GM23338 (cell line): ENCODE results near the gene AP1B1. TPM values are rescaled to one million over a fixed set of nuclear protein-coding genes. Genes with fewer than 3 reads are reported as not detected.

ENCODE experiments used
- ATAC-seq: fragments of 200-7000 bp; cut with Tn5 transposase; 3 replicates; pipeline ENCODE4 v1.9.1; 2020
- DNase-seq: peaks from one replicate; pipeline ENCODE4 v3.0.0-alpha.2; 2015; ENCODE audit warnings: low spot score
- H2AFZ ChIP-seq: fragments of 200-600 bp; sonication (generic); 2 replicates; pipeline ENCODE4 v1.8.0; 2016; ENCODE audit warnings: antibody characterized with exemption, mild to moderate bottlenecking, moderate library complexity
- H3F3A ChIP-seq: fragments of 200-600 bp; sonication (generic); replicated peaks from 2 replicates; pipeline ENCODE4 v1.8.0; 2017; ENCODE audit warnings: antibody characterized with exemption, mixed run types, low read depth
- H3K27ac ChIP-seq: fragments of 200-600 bp; sonication (generic); 2 replicates; pipeline ENCODE4 v1.6.1; 2016; ENCODE audit warnings: low read depth
- H3K27me3 ChIP-seq: fragments of 200-600 bp; sonication (generic); 2 replicates; pipeline ENCODE4 v1.8.0; 2016; ENCODE audit warnings: mild to moderate bottlenecking, mixed run types, moderate library complexity; ENCODE audit not compliant: insufficient read depth
- H3K36me3 ChIP-seq: fragments of 200-600 bp; sonication (generic); 2 replicates; pipeline ENCODE4 v1.8.0; 2016; ENCODE audit warnings: mild to moderate bottlenecking; ENCODE audit not compliant: insufficient read depth
- H3K4me1 ChIP-seq: fragments of 200-600 bp; sonication (generic); 2 replicates; pipeline ENCODE4 v1.8.0; 2016; ENCODE audit warnings: mild to moderate bottlenecking, moderate library complexity; ENCODE audit not compliant: insufficient read depth
- H3K4me2 ChIP-seq: fragments of 200-600 bp; sonication (generic); 2 replicates; pipeline ENCODE4 v1.7.1; 2017; ENCODE audit warnings: mixed run types
- H3K4me3 ChIP-seq: fragments of 200-600 bp; sonication (generic); 2 replicates; pipeline ENCODE4 v1.6.1; 2016; ENCODE audit warnings: mixed run types
- H3K79me2 ChIP-seq: fragments of 200-600 bp; sonication (generic); replicated peaks from 2 replicates; pipeline ENCODE4 v1.8.0; 2017; ENCODE audit warnings: mild to moderate bottlenecking; ENCODE audit not compliant: insufficient read depth
- H3K9me2 ChIP-seq: fragments of 200-600 bp; sonication (generic); 2 replicates; pipeline ENCODE4 v1.8.0; 2017; ENCODE audit not compliant: insufficient read depth
- H4K20me1 ChIP-seq: fragments of 200-600 bp; sonication (generic); replicated peaks from 2 replicates; pipeline ENCODE4 v1.8.0; 2017; ENCODE audit warnings: mild to moderate bottlenecking; ENCODE audit not compliant: insufficient read depth
- H3K27ac Mint-ChIP-seq: 2 replicates; pipeline ENCODE4 v1.8.0; 2020; ENCODE audit warnings: inconsistent platforms, mild to moderate bottlenecking, moderate library complexity, mixed read lengths
- H3K27me3 Mint-ChIP-seq: 3 replicates; pipeline ENCODE4 v1.8.0; 2022; ENCODE audit warnings: low read depth, mild to moderate bottlenecking, moderate library complexity, mixed read lengths, inconsistent platforms; ENCODE audit not compliant: insufficient read depth, poor library complexity
- H3K36me3 Mint-ChIP-seq: 3 replicates; pipeline ENCODE4 v1.8.0; 2021; ENCODE audit warnings: low read depth, mild to moderate bottlenecking, inconsistent platforms, moderate library complexity, mixed read lengths
- H3K4me1 Mint-ChIP-seq: 3 replicates; pipeline ENCODE4 v1.8.0; 2020; ENCODE audit warnings: mild to moderate bottlenecking, inconsistent platforms, mixed read lengths
- H3K4me3 Mint-ChIP-seq: 3 replicates; pipeline ENCODE4 v1.8.0; 2021; ENCODE audit warnings: moderate library complexity, mild to moderate bottlenecking, inconsistent platforms, mixed read lengths
- H3K9me3 Mint-ChIP-seq: 3 replicates; pipeline ENCODE4 v1.8.0; 2020; ENCODE audit warnings: moderate library complexity, mild to moderate bottlenecking, inconsistent platforms, mixed read lengths
- NANOG ChIP-seq: IDR thresholded peaks from 2 replicates; pipeline ENCODE4 v1.6.1; 2016; ENCODE audit warnings: antibody characterized with exemption, borderline replicate concordance
- polyA plus RNA-seq: library from polyadenylated mRNA; unstranded; fragments of >200 nt; fragmentation: Nextera tagmentation; extraction: Ambion mirVana; gene quantifications from 2 replicates; pipeline ENCODE4 v1.2.1, GENCODE V29; 2016
- total RNA-seq: library from RNA; depleted of rRNA; stranded (reverse); fragments of >200 nt; shearing (Covaris generic); gene quantifications from 2 replicates; pipeline ENCODE4 v1.2.3, GENCODE V29; 2014
- TF ChIP-seq, protein P1 (sequence below): IDR thresholded peaks from 2 replicates; pipeline ENCODE4 v1.6.1; 2016; ENCODE audit warnings: antibody characterized with exemption
- TF ChIP-seq, protein P2 (sequence below), 2 experiments: fragments of 200-600 bp in 1 of 2; sonication (generic) in 1 of 2; conservative IDR thresholded peaks; 2 replicates each; pipeline versions ENCODE4 v1.5.1 to v1.6.1; 2016 to 2017; ENCODE audit warnings: antibody characterized with exemption in 2 of 2, low read depth in 2 of 2, mild to moderate bottlenecking in 2 of 2, moderate library complexity in 1 of 2
- TF ChIP-seq, protein P3 (sequence below): IDR thresholded peaks from one replicate; pipeline ENCODE4 v1.6.1; 2018; ENCODE audit warnings: antibody characterized with exemption; ENCODE audit not compliant: unreplicated experiment
- TF ChIP-seq, protein P4 (sequence below): fragments of 250-450 bp; sonication (Bioruptor Pico); IDR thresholded peaks from 2 replicates; pipeline ENCODE4 v1.5.0; 2020; ENCODE audit warnings: mild to moderate bottlenecking, moderate library complexity

Gene AP1B1
- total and polyA plus RNA-seq, 2 experiments from 2014 or later: 19.5 to 74.4 TPM

DNA sequence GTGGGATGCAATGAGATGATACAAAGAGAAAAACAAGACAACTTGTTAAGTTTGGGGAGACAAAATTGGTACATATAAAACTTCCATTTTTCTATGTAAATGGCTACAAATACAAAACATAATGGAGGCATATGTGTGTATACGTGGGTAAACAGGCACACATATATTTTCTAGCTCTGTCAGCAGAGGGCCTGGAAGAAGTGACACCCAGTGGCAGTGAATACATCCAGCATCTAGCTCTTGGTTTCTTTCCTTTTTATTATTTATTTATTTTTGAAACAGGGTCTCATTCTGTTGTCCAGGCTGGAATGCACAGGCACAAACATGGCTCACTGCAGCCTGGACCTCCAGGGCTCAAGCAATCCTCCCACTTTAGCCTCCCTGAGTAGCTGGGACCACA lies 67.8 kb downstream of the AP1B1 start:
- H3K4me1 Mint-ChIP-seq: peaks cover 3% of the 10 kb centered on the region; the same call in 1 of the 3 replicates
- Histone ChIP-seq H3K9me2 (no peaks in the 10 kb centered on the region), H3K36me3 (no peaks in the 10 kb centered on the region), H3K79me2 (no peaks in the 10 kb centered on the region), H2AFZ (no peak overlapping the region), H3F3A (0 out of 2 replicates have a peak, but pooled peaks cover 9% of the 10 kb centered on the region), H3K27ac (no peak overlapping the region), H4K20me1 (no peaks in the 10 kb centered on the region), H3K4me2 (no peak overlapping the region), H3K4me1 (no peaks in the 10 kb centered on the region), H3K4me3 (no peak overlapping the region), H3K27me3 (peaks cover 24% of the 10 kb centered on the region)
- H3K9me3 Mint-ChIP-seq: peaks cover 6% of the 10 kb centered on the region
- H3K36me3 Mint-ChIP-seq: no peaks in the 10 kb centered on the region; the same call in 2 of the 3 replicates
- H3K27ac Mint-ChIP-seq: no peak overlapping the region
- no peak for DNase-seq
- H3K27me3 Mint-ChIP-seq: peaks cover 26% of the 10 kb centered on the region
- H3K4me3 Mint-ChIP-seq: no peak overlapping the region
- ATAC-seq: no peak
- TF ChIP-seq, protein P1, sequence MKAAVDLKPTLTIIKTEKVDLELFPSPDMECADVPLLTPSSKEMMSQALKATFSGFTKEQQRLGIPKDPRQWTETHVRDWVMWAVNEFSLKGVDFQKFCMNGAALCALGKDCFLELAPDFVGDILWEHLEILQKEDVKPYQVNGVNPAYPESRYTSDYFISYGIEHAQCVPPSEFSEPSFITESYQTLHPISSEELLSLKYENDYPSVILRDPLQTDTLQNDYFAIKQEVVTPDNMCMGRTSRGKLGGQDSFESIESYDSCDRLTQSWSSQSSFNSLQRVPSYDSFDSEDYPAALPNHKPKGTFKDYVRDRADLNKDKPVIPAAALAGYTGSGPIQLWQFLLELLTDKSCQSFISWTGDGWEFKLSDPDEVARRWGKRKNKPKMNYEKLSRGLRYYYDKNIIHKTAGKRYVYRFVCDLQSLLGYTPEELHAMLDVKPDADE: no peak
- no peak for TF ChIP-seq NANOG
- TF ChIP-seq, protein P2, sequence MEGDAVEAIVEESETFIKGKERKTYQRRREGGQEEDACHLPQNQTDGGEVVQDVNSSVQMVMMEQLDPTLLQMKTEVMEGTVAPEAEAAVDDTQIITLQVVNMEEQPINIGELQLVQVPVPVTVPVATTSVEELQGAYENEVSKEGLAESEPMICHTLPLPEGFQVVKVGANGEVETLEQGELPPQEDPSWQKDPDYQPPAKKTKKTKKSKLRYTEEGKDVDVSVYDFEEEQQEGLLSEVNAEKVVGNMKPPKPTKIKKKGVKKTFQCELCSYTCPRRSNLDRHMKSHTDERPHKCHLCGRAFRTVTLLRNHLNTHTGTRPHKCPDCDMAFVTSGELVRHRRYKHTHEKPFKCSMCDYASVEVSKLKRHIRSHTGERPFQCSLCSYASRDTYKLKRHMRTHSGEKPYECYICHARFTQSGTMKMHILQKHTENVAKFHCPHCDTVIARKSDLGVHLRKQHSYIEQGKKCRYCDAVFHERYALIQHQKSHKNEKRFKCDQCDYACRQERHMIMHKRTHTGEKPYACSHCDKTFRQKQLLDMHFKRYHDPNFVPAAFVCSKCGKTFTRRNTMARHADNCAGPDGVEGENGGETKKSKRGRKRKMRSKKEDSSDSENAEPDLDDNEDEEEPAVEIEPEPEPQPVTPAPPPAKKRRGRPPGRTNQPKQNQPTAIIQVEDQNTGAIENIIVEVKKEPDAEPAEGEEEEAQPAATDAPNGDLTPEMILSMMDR (conservative IDR thresholded peaks at IDR 0.05; ENCODE audit: low read depth in 2 of 2): peak in 1 of 2 experiments; percentile 22; a peak in 2 of 4 replicates
- TF ChIP-seq, protein P3, sequence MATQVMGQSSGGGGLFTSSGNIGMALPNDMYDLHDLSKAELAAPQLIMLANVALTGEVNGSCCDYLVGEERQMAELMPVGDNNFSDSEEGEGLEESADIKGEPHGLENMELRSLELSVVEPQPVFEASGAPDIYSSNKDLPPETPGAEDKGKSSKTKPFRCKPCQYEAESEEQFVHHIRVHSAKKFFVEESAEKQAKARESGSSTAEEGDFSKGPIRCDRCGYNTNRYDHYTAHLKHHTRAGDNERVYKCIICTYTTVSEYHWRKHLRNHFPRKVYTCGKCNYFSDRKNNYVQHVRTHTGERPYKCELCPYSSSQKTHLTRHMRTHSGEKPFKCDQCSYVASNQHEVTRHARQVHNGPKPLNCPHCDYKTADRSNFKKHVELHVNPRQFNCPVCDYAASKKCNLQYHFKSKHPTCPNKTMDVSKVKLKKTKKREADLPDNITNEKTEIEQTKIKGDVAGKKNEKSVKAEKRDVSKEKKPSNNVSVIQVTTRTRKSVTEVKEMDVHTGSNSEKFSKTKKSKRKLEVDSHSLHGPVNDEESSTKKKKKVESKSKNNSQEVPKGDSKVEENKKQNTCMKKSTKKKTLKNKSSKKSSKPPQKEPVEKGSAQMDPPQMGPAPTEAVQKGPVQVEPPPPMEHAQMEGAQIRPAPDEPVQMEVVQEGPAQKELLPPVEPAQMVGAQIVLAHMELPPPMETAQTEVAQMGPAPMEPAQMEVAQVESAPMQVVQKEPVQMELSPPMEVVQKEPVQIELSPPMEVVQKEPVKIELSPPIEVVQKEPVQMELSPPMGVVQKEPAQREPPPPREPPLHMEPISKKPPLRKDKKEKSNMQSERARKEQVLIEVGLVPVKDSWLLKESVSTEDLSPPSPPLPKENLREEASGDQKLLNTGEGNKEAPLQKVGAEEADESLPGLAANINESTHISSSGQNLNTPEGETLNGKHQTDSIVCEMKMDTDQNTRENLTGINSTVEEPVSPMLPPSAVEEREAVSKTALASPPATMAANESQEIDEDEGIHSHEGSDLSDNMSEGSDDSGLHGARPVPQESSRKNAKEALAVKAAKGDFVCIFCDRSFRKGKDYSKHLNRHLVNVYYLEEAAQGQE: no peak
- TF ChIP-seq, protein P4, sequence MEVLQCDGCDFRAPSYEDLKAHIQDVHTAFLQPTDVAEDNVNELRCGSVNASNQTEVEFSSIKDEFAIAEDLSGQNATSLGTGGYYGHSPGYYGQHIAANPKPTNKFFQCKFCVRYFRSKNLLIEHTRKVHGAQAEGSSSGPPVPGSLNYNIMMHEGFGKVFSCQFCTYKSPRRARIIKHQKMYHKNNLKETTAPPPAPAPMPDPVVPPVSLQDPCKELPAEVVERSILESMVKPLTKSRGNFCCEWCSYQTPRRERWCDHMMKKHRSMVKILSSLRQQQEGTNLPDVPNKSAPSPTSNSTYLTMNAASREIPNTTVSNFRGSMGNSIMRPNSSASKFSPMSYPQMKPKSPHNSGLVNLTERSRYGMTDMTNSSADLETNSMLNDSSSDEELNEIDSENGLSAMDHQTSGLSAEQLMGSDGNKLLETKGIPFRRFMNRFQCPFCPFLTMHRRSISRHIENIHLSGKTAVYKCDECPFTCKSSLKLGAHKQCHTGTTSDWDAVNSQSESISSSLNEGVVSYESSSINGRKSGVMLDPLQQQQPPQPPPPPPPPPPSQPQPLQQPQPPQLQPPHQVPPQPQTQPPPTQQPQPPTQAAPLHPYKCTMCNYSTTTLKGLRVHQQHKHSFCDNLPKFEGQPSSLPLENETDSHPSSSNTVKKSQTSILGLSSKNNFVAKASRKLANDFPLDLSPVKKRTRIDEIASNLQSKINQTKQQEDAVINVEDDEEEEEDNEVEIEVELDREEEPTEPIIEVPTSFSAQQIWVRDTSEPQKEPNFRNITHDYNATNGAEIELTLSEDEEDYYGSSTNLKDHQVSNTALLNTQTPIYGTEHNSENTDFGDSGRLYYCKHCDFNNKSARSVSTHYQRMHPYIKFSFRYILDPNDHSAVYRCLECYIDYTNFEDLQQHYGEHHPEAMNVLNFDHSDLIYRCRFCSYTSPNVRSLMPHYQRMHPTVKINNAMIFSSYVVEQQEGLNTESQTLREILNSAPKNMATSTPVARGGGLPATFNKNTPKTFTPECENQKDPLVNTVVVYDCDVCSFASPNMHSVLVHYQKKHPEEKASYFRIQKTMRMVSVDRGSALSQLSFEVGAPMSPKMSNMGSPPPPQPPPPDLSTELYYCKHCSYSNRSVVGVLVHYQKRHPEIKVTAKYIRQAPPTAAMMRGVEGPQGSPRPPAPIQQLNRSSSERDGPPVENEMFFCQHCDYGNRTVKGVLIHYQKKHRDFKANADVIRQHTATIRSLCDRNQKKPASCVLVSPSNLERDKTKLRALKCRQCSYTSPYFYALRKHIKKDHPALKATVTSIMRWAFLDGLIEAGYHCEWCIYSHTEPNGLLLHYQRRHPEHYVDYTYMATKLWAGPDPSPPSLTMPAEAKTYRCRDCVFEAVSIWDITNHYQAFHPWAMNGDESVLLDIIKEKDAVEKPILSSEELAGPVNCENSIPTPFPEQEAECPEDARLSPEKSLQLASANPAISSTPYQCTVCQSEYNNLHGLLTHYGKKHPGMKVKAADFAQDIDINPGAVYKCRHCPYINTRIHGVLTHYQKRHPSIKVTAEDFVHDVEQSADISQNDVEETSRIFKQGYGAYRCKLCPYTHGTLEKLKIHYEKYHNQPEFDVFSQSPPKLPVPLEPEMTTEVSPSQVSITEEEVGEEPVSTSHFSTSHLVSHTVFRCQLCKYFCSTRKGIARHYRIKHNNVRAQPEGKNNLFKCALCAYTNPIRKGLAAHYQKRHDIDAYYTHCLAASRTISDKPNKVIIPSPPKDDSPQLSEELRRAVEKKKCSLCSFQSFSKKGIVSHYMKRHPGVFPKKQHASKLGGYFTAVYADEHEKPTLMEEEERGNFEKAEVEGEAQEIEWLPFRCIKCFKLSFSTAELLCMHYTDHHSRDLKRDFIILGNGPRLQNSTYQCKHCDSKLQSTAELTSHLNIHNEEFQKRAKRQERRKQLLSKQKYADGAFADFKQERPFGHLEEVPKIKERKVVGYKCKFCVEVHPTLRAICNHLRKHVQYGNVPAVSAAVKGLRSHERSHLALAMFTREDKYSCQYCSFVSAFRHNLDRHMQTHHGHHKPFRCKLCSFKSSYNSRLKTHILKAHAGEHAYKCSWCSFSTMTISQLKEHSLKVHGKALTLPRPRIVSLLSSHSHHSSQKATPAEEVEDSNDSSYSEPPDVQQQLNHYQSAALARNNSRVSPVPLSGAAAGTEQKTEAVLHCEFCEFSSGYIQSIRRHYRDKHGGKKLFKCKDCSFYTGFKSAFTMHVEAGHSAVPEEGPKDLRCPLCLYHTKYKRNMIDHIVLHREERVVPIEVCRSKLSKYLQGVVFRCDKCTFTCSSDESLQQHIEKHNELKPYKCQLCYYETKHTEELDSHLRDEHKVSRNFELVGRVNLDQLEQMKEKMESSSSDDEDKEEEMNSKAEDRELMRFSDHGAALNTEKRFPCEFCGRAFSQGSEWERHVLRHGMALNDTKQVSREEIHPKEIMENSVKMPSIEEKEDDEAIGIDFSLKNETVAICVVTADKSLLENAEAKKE (CRISPR knock-in tag): no peak
